Measurements from ENCODE around the gene SKAP1.
"Not testable (repeated sequence)": the region's sequence is repeated elsewhere in the genome, so short reads cannot be mapped to it uniquely, and the experiment has no call there.

The SKAP1 gene

DNA sequence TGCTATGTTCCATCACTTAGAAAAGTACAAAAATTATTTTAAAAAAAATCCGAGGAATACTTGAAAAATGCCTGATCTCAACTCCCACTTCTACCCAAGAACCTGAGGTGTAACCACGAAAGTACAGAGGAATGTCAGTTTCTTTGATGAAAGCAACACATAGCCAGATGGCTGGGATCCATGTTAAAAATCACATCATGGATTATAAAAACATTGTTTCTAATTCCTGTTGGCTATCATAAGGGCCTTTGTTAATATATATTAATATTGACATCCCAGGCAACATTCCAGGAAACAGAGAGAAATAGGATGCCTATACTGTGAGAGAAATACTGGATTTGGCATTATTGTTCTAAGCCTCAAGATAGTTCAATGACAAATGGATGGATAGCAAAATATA, 115.3 kb downstream of the SKAP1 start:
- DNase-seq: no peak

DNA sequence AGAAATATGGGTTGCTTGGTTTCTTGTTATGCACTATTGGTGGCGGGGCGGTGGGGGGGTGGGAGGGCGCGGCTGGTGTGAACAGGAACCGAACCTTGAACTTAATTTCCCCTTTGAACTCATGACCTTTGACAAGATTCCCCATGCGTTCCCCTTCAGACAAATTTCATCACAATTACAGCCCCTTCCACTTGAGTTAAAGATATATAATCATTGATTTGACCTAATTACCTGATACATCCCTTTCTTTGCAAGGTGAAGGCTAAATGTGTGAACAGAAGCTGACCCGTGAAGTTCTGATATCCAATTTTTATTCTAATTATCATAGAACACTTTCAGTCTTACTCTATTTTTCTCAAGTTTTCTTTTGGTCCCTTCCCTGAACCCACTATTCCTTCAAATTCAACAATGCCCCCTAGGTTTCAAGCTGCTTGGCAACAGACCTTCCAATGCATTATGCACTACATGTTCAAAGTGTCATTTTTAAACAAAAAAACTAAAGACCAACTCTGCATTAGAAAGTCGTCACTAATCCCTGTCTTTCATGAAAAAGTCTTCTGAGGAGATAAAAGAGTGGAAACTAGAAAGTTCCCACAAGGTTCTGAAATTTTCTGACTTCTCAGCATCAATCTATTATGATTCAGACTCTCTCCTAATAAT, 116.8 kb downstream of the SKAP1 start:
- DNase-seq: no peak

DNA sequence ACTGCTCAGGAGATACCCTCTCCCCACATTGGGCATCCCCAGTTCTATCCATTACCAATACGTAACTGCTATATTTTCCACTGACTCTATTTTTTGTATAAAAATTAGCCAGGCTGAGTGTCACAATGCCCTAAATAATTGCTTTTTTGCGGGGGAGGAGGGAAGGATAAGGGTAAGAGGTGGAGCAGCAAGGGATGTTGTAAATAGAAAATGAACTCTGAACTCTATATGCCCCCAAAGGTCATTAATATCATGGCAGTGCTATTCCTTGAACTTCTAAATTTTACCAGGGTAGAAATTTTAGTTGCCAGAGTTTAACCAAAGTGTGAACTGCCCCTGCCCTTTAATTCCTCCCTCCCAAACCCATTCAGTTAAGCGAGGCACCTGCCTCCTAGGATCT, 118.7 kb downstream of the SKAP1 start:
- no peak for DNase-seq

DNA sequence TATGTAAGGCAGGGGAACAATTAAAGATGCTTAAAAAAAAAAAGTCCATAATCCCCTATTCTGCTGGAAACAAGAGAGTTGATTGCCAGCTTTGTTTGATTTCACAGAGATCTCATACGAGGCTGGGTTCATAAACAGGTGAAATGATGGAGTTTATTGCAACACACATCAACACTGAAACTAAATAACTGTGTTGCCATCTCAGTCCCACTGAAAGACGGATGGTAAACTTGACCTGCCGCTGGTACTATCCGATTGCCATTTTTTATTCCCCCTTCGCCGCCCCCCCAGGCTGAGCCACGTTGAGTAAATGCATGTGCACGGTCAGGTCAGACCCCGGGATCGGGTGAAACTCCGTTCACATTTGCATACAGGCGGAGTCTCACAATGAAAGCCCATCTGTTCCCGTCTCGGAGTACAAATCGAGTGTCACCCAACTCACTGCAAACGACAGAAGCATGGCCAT, 119.2 kb downstream of the SKAP1 start:
- no peak for DNase-seq

DNA sequence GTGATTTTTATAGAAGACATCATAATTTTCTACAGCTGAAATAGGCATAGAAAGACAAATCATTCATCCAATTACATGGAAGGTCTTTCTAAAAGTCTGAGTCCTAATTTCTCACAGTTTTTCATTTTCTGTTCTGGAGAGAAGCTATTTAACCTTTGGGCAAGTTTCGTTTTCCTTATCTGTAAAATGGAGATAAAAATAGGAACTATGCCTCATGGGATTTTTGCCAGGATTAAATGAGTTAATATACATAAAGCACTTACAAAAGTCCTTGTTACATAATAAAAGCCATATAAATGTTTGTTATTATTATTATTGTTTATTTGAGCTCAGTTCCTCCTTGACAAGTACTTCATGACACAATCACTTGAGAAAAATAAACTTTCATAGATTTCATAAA, 121.4 kb downstream of the SKAP1 start:
- DNase-seq: no peak

DNA sequence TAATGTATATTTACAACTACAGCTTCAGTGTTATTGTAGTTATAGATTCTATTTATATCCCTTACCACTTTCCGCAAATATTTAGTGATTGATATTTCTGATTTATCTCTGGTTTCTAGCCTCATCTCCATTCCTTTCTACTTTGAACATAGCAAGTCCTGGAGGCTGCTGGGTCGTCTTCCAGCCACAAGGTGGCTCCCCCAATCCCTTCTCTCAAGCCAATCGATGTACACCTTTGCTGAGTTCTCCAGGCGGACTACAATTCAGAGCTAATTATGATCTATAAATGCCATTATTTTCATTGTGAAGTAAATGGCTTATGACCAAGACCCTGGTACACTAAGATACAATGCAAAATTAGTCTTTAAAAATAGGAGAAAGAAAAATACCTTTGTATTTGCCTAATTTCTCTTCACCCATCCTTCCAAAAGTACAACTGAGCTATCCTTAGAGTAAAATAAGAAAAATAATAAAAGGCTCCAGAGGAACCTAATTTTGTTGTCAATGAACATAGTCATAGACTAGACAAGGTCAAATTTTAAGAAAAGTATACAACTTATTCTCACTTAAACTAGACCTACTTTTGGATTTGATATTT, 122.1 kb downstream of the SKAP1 start:
- peak; percentile 27 to 29 for DNase-seq

DNA sequence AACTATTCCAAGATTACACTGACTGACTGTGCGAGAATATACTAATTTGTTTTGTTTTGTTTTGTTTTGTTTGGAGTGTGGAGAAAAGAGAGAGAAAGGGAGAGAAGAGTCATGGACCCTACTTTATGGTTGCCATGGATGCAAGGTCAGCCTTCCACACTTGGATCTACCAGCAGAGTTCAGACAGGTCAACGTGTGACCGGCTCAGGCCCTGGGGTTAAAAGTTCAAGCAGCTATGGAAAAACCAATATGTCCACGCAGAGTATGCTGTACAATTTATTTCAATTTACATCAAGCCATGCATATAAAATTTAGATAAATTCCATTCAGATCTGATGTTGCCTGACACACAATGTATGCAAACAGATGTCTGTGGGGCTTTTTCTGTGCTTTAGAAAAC, 122.8 kb downstream of the SKAP1 start:
- no peak for DNase-seq

DNA sequence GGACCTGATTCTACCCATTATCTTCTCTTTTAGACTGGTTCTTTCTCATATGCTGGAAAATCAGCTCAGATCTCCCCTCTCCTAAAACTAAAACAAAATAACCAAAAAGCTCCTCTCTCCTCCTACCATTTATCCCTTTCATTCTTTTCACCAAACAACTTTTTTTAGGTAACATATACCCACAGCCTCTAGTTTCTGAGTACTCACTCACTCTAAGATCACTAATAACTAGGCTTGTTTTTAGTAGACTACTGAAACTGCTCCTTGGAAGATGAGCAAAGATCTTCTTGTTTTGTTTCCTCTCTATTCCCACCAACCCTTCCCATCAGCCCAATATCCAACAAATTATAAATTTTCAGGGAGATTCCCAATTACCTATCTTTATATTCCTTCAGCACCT, 129.0 kb downstream of the SKAP1 start:
- no peak for DNase-seq

DNA sequence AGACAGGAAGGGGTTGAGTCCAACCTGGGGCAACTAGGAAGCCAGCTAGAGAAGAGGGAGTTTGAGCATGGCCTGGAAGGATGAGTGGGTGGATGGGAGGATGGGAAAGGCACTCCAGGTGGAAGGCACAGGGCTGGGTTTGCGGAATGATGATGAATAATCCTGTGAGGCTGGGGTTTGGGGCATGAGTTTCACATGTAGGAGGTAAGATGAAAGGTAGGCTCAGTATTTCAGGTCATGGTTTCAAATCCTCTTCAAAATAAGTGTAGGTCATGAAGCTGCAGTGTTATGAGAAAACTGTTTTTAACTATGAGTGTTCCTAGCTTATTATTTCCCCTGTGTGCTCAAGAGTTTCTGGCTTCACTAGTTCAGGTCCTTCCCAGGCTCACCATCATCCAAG, 130.3 kb downstream of the SKAP1 start:
- DNase-seq: no peak

DNA sequence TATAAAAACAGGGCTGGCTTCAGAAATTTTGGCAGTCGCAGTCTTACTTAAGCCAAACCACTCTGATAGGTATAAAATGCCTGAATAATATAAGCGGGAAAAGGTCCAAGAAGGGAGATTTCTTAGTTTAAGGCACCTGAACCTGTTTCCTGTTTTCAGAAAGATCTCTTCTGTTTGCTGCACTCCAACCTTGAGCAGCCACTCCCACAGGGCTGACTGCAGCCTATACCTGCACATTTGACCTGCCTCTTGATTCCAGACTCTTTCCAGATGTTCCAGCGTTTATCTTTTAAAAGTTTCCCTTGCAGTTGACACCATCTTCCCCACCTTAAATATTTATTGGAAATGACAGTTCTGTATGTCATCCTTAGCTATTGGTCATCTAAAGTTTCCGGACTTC, 132.2 kb downstream of the SKAP1 start:
- no peak for DNase-seq

DNA sequence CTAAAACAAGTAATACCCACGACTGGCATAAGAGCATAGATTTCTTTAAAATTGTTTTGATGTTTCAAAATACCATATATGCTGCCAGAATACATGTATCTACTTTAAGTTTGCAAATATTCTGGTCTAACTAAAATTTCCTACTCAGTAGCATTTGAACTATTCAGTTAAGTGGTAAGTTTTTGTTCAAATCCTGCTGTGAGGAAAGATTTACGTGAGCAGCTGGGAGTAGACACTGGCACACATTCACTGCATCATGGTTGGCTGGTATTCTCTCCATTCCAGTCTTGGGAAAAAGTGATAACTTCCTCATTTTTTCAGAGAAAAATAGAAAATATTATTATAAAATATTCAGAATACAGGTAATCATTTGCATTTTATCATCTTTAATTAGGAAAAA, 133.6 kb downstream of the SKAP1 start:
- DNase-seq: no peak

DNA sequence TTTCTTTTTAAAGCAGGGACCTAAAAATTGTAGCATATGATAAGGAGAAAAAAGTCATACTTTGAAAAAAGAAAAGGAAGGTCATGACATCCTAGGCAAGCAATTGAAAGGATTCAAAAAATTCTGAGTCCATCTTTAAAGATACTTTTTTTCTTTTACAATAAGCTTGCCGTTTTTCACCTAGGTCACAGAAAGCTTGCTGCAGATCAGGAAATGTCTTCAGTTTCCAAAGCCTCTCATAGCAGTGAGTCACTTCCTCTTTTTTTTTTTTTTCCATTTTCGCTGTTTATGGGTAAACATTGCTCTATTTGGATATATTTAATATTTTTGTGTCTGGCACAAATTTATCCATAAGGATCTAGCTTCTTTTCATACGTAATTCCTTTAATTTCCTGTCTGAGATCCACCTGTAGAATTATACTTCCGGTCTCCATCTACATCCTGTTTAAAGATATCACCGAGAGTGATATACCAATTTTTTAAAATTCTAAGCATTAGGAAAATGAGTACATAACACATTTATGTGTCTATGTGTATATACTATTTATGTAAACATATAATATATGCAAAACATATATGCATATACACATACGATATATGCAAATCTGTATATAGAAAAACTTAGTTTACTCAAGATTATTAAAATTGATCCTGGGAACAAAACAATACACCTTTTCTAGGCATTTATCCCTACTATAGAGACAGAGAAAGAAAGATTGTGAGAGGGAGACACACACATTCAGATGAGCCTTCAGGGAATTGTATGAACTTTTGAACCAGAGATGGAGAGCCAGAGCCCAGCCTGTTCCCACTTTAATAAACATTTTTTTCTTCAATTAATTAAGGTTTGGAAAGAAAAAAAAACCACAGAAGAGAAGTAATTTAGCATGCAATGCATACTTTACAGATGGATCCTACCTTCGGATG, 134.4 kb downstream of the SKAP1 start:
- DNase-seq: no peak

DNA sequence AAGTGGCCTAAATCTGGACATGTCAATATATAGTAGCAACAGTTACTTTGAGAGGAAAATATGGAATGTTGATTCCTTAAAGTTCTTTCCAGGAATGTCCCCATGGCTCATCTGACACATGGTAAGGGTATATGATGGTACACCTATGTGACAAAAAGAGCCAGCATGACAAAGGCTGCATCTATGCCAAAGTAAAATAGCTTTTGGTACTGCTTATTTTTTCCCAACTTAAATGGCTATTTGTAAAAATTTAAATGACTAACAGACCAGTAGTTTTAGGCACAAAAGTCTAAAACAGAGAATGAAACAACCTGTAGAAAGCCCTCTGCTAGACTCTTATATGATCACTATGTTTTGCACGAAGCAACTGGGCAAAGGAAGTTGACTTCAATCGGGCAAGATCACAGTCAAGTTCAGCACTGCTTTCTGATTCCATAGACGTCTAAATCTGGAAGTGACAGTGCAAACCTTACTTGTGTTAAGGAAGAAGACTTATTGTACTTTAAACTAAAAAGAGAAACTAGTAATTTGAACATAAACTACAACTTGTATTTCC, 135.1 kb downstream of the SKAP1 start:
- DNase-seq: no peak

DNA sequence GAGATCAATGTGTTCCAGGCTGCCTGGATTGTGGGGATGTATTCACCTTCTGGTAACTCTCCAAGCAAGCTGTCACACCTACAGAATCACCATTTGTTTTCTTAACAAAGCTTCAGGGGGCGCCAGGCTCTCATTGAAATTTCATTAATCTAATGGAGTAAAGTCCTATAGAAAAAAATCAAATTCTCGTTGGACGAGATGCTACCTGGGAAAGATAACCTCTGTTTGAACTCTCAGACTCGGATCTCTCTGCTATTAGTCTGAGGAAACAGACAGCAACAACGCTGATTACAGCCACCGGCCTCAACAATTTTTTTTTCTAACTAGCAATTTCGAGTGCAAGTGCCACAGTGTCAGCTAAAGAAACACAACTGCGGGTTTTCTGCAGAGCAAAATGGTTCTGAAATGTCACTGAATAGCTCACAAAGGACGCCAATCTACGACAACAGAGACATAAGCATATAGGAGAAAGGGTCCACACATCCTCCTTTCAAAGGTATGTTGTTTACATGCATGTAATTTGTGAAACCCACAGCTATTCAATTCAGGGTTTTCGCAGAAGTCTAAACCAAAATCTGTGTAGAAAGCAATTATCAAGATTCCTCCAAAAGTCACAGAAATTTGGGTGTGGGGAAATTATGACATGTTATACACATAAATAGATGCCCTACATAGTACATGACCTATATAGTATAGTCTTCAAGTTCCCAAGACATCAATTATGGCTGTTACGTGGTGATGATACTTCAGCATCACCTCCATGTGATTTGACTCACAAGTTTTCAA, 135.8 kb downstream of the SKAP1 start:
- no peak for DNase-seq

DNA sequence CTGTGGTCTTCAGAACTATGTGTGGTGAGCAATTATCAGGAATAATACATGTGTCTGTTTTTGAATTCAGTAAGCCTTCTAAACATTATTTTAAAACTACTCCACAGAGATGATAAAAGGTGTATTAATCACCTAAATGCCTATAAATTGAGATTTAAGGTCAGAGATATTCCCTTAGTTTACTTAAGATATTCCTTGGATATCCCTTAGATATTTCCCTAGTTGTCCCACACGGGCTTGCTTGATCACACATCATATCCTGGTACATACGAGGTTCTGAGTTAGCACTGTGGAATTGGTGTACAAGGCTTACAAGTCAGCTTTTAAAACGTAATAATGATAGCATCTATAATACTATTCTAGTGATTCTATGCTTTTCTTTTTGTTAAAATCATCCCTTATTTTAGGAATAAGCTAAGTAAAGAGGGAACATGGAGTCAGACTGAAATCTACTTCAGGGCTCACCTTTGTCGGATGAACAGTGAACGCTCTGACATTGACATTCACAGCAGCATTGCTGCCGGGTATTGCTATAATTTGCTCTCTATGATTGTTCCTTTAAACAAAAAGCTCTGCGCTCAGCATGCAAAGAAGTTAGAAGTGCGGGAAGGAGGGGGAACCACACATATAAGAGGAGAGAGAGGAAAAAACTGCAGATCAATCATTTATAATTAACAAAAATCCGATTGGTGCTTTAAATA, 136.5 kb downstream of the SKAP1 start:
- DNase-seq: no peak

DNA sequence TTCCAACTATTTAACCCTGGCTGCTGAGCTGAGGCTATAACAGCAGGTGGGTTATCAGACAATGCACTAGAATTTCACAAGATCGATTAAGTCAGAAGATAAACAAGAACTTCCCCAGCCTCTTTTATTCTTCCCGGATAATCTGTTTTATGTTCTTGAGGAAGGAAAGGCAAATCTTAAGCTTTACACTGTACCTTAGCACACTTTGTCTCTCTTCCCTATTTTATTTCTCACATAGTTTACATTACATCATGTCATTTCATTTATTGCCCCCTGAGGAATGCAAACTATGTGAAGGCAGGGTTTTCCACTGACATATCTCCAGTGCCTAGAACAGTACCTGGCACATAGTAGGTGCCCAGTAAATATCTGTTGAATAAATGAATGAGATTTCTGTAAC, 139.6 kb downstream of the SKAP1 start:
- no peak for DNase-seq

DNA sequence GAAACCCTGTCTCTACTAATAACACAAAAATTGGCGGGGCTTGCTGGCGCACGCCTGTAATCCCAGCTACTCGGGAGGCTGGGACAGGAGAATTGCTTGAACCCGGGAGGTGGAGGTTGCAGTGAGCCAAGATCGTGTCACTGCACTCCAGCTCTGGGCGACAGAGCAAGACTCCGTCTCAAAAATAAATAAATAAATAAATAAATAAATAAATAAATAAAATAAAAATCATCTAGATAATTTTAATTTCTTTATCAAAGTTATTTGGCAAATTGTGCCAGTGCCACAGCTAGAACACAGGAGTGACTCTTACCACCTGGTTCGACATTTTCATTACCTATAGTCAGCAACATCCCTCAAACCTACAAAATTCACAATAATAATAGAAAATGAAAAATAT, 143.1 kb downstream of the SKAP1 start:
- DNase-seq: not testable (repeated sequence)

DNA sequence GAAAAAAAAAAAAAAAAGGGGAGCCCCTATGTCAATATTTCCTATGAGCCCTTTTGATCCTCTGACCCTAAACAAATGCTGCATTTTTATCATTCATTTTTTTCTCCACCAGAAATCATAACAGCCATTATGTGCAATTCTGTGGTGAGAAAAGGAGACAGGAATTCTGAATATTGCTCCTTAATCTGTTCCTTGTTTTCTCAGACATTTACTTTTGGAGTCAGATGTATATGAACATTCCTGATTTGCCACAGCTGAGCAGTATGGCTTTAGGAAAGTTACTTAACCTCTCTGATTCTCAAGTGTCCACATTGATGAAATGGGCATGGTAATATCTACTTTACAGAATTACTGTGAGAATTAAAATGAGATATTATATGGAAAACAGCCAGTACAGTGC, 144.4 kb downstream of the SKAP1 start:
- no peak for DNase-seq

DNA sequence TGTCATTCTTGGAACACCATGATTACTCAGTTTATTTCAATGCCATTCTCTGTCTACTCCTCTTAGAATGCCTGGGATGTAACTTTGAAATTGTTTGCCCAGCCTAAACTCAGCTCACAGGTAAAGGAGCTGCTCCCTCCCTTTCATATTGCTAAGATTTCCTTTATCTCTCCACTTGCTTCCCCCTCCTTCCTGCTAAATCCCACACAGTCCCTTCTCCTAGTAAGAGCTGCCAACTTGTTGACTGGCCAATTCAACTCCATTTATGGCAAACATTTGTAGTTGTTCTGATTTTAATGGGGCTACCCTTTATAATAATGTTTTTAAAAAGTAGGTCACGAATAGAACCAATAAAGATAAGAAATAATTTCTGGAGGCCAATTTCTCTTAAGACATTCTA, 146.1 kb downstream of the SKAP1 start:
- no peak for DNase-seq

DNA sequence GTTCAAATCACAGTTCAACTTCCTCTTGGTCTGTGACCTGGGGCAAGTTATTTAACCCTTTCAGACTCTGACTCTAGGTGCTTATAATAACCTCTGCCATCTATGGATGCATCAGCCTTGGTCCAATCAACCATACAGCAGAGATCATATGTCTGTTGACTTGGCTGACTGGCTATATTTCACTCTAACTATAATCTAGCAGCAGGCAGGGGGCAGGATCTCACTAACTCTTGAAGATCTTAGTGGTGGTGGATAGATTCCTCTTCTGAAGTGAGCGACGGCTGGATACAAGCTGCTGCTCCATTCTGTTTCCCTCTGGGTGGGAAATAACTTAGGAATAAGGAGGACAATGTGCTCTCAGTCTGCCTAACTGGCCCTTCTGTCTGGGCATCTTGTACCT, 146.6 kb downstream of the SKAP1 start:
- no peak for DNase-seq

DNA sequence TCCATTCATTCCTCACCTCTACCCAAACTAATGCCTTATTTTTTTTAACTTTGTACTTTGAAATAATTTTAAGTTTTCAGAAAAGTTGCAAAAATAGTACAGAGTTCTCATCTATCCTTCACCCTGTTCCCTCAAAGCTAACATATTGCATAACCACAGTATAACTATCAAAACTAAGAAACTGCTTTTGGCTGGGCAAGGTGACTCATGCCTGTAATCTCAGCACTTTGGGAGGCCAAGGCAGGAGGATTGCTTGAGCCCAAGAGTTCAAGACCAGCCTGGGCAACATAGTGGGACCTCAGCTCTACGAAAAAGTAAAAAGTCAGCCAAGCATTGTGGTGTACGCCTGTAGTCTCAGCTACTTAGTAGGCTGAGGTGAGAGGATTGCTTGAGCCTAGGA, 147.7 kb downstream of the SKAP1 start:
- no peak for DNase-seq
